Hippocampal formation (tissue), 2 donors: ENCODE results near the gene BOC.

Source experiments
- DNase-seq, 2 donors: peaks; one replicate each; lab custom pipeline; 2025; lab: John Stamatoyannopoulos, UW

The BOC gene

DNA sequence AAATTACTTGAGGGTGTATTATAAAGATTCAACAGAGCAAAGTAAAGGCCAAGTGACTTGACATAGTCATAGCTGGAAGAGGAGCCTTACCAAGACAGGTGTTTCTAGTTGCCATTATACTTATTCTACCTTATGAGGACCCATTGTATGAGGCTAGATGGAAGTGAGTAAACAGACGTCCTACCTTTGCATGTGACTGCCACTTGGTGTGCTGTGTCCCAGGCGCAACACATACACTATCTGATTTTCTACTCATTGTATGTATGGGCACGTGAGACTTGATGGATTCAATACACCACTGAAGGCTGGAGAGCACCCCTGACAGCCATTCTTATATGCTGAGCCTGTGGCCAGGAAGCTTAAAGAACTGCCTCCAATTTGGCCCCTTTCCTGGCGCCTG, 40.5 kb downstream of the BOC start:
- DNase-seq = no peak

DNA sequence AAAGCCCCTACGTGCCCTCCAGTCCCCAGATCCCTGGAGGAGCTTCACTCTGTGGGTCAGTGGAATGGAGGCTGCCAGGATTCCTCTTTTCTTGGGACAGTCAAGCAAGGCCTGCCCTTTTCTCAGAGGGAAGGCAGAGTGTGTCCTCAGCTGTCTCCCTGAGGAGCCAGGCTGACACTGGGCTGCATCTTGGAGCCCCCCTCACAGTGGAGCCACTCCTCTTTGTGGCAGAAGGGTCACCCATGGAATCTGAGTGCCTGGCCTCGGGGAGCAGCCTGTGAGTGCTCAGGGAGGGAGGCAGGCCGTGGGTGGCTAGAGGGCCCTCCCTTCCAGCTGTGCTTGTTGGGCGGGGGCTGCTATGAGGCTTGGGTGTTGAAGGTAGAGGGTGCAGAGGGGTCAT, 41.2 kb downstream of the BOC start:
- DNase-seq = no peak

DNA sequence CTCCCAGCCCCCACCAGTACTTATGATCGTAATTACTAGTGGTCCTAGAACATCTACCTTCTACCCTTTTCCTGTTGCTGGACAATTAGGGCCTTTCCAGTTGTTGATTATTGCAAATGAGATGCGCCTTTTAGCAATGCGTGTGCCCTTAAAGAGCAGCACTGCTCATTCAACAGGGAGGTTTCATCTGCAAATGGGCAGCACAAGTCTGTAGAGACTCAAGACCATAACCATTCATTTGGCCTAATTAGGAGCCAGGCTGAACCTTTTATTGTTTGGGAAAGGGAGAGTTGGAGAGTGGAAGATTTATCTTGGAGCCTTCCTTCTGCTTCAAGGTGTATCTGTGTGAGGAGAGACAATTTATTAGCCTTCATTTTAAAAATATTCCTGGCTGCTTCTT, 42.3 kb downstream of the BOC start:
- no peak for DNase-seq

DNA sequence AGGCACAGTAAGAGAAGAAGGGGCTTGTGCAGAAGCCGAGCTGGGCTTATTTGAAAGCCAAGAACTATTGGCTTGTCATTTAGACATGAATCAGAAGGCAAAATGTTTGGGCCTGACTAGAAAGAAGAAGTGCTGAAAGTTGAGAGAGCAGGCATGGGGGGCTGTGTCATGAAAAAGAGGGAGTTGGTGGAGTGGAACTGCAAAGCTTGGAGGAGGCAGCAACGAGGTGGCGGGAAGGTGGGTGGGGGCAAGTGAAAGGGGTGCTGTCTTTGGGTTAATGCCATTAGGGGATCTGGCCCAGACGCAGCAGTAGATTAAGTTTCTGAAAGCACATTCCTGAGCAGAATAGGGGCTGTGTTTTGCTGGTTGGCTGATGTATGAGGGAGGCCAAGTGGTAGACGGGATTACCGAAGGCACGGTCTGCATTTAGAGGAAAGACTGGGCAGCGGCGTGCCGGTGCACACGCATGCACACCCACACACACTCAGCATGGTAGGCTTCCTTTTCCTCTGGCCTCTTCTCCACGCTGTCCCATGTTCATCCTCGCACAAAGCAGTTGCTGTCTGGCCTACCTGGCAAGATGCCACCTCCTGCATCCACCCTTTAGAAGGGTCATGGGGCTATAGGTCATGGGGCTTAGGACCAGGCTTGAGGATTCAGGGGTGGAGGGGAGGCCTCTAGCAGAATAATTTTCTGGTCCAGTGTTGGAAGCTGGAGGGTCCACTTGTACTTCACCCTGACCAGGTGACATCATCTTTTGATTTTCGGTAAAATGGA, 43.0 kb downstream of the BOC start:
- DNase-seq = no peak

DNA sequence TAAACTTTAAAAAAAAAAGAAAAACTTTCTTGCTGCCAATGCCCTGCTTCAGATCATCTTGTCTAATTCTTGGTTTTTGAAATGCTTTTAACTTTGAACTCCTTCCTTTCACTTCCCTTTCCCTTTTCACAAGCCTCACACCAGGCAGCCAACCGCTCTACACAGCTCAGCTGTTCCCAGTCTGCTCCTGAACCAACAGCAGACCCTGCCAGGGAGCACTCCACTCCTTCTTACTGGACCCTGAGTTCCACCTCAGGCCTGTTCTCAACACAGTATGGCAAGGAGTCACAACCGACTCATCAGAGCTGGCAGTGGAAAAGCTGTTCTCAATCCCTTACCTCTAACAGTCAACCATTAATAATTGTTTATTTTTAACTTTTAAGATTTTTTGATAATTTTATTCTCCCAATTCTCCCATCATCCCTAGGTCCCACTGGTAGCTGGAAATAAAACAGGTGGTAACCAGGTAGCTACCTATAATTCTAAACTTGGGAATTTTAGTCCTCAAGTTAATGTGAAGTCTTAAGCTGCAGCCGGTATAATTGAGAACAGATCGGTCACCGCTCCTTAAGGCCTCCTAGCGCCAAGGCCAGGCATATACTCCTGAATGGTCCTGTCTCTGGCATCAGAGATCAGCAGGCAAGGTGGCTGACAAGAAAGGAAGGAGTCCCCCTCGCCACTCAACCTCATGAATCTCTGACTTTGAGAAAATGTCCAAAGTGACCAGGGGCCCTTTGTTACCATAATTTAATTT, 43.9 kb downstream of the BOC start:
- DNase-seq = peak in 1 of 2 donors; percentile 22

DNA sequence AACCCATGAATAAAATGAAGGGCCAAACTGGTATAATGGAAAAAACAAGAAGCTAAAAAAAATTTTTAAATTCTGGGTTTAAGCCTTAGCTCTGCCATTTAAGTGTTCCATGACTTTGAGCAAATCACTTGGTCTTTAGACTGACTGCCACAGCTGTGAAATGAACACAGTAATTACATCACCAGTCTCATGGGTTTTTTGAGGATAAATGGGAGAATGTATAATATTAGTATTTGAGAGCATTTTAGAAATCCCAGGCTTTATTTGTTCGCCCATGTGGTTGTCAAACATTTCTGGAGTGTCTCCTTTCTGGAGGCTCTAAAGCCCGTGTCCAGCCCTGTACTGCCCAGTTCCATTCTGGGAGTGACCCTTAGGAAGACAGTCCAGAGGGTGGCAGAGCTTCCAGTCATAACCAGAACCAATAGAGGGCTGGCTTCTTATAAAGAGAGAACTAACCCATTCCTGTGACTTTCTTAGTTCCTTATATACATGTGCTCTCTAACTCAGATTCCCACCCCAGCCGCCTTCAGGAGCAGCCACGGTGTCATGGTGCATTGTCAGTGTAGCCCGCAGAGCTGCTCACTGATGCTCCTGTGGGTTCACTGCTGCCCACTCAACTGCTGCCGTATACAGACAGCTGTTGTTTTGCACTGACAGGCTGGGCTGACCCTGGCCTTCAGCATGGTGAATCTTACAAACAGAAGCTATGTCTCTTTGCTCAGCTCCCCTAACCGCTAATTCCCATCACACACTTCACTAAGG, 44.7 kb downstream of the BOC start:
- no peak for DNase-seq

DNA sequence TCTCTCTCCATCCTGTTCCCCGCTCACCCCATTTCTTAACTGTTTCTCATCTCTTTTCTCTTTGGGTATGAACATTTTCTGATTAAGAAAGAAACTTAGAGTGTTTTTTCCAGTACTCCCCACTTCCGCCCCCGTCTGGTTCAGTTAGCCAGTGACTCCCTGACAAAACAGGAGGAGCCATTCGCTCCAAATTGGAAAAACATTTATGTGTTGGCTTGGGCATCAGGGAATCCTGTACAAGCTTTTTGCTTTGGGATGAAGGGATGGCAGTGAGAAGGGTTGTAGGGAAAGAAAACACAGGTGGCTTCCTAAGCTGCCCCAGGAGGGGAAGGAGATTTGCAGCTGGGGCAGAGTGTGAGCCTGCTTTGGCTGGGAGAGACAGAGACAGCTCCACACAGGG, 47.0 kb downstream of the BOC start:
- DNase-seq = no peak

DNA sequence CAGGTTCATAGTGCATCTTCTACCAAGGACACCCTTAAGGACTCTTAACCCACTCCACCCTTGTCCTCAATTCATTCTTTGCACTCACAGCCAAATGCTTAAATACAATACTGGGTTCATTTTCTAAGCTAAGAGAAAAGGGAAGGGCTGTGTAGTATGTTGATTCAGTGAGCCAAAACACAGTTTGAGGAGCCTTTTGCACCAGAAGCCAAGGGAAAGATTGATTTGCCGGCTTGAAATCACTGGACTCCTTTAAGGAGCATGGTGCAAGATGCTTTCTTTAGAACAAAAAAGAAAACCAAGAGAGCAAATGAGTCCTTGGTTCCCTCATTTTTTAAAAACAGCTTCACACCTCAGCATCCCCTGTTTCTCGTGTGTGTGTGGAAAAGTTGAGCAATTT, 47.8 kb downstream of the BOC start:
- DNase-seq = no peak

DNA sequence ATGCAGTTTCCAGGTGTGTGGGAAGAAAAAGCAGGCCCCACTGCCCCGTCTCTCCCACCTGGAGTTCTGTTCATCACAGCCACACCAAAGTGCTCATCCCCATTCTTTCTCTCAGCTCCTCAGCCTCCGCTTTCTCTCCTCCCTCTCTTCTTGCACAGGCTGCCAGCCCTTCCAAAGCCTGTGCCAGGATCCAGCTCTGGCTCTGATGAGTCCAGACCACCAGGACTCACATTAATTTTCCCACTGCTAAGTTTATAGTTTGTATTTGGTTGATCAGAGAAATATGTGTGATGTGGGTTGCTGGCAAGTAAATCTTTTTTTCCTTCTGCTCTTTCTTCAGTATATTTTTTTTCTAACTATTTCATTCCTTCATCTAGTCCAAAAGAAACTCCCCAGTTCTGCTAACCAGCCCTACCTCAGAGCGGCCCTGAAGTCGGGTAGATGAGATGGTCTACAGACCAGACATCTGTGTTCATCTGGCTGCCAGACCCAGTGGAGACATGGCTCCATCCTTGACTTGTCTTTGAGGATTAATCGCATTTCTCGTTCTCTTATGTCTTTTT, 49.8 kb downstream of the BOC start:
- DNase-seq = no peak

DNA sequence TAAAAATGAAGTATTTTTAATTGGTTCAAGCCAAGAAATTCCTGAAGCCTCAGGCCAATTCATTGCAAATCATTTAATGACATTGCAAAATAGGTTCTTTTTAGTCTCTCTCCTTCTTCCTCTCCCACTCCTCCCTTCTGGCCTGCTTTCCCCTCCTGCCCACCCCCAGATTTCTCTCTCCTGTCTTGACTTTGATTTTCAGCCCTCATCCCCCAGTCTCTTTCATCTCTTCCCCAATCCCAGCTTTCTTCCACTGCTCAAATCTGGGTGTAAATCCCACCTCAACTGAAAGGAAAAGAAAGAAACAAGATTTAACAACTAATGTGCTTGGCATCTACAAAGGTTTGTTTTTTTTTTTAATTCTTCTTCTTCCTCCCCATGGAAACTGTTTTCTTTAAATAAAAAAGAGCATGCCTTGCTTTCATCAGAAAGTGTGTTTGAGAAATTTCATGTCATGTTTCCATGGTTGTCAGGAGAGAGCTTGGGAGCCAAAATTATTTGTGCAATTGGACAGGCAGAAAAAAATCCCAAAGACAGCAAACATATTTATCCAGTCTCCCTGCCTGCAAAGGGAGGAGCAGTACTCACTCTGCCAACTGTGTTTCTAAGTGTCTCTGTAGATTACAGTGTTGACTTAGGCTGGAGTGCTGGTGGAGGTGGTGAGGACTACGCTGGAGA, 50.4 kb downstream of the BOC start:
- DNase-seq = no peak

DNA sequence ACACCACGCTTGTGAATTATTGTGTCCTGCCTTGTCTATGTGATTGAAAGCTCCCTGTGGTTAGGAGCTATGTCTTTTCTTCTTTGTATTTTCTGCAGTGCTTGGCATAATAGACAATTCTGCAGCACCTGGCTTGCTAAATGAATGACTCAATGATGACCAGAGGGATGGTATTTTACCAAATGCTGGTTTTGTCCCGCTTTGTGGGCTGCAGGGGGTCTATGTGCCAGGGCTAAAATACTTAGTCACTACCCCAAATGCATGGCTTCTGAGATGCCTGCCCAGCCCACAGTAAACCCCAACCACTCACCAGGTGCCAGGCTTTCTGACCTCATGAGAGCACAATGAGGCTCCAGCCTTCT, 50.9 kb downstream of the BOC start:
- no peak for DNase-seq

DNA sequence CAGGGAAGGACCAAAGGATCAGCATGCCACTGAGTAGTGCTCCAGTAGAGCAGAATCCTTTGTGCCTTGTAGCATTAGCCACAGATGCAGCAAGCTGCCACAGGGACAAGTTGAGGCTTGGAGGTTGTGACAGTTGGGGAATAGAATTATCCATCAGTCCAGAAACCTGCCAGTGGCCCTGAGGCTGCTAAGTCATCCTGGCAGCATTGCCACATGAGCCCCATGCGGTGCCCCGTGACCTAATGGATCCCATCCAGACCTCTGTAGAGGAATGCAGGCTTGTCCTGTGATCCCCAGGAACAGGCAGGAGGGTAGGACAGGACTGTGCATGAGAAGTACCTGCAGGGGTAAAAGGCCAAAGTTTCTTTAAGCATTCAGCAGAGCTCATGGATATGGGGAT, 51.7 kb downstream of the BOC start:
- no peak for DNase-seq

DNA sequence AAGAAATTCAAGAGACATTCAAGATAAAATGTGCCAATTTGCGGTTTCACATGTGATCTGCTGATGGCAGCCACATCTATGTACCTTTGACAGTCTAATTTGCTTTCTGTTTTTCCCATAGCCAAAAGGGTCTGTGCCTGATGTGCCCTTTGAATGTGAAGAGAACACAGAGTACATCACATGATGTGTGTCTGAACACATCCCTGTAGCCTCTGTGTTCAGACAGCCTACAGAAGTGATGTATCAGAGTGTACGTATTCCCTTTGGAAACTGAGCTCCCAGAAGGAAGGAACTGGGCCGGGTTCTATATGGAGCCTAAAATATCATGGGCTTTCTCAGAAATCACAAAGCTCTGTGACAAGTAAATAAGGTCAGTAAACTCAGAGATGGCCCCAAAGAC, 52.4 kb downstream of the BOC start:
- DNase-seq = no peak

DNA sequence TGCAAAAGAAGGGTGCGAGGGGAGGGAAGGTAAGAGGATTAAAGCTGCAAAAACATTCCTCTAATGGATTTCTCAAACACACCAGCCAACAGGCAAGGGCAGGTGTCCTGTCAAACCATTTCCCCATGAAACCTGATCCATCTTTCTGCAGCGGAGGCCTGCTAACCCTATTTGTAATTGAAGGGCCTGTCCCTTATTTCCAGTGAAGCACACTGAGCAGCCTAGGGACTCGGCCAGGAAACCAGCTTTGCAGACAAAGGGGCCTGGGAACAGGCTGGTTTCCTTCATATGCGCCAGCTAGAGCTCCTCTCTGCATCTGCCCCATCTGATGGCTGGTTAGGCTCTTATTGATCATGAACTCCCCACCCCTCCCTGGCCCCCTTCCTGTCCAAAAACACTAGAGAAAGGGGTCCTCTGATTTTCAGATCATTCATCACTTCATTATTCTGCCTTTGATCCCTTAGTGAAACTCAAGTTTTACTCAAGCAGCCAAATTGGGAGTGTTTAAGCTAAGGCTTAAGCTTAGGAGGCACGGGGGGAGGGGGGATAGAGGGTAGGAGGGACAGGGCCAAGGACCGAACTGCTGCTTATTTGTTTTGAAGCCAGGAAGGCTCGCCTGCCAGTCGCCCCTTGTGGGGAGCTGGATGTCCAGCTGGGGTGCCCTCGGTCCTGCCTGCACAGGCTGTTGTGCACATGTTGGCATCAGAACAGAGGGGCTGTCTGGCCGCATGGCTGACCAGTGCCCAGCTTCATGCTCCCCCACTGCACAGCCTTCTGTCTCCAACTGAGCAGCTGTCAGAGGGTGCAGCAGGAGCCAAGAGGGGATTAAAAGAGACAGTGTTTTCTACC, 53.1 kb downstream of the BOC start:
- peak; percentile 23 to 47 for DNase-seq

DNA sequence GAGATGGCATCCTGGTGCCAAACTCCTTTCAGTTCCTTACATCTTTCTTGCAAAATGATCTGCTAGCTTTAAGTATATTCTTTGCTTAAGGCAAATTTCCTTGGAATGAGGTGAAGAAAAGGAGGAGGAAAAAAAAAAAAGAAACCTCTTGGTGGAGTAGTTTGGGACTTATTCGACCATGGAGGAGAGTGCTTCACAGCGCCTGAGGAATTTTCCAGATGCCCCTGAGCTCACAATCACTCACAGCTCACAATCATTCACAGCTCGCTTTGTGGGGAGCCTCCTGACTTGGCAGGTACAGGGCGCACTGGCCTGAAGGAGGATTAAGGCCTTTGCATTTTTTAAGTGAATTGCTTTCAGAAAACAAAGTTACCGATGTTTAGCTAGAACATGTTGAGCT, 53.9 kb downstream of the BOC start:
- no peak for DNase-seq

DNA sequence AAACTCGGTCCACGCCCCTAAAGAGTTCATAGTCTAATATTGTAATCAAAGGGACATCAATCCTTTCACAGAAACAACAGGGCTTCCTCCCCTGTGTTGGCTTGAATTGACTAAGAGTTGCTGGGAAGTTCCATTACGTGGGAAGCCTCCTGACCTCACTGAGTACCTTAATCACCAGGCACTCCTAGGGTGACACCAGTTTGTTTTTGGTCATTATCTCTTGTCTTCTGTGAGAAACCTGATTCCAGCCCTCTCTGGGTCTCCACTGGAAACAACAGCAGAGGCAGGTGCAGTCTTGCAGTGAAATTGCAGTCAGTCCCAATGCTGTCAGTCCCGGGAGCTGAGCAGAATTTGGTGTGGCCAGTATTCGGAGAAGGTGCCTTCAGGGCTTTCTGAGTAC, 55.4 kb downstream of the BOC start:
- DNase-seq = no peak

DNA sequence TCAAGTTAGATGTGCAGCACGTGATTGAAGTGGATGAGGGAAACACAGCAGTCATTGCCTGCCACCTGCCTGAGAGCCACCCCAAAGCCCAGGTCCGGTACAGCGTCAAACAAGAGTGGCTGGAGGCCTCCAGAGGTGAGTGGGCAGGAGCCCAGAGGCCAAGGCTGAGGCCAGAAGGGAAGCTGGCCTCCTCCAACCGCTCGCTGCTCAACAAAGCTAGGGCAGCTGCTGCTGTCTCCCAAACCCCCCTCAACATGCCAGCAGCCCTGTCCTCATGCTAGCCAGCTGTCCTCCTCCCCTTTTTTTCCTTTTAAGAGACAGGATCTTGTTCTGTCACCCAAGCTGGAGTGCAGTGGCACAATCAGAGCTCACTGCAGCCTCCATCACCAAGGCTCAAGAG, 57.0 kb downstream of the BOC start:
- DNase-seq = no peak

DNA sequence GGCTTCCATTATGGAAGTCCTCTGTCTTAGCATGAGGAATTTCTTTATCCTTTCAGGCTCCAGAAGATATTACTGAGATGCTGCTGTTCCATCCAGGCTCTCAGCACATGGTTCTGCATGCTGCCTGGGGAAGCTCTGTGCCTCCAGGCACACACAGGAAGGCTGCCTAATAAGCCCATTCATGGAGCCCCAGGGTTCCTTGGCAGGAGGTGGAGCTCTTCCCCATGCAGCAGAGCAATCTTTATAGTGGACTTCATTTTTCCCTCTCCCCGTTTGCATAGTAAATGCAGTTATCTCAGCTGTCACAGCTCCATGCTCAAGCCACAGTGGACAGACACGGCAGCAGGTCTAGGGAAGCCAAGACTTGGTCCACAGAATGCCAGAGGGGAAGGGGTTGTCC, 57.6 kb downstream of the BOC start:
- DNase-seq = no peak

DNA sequence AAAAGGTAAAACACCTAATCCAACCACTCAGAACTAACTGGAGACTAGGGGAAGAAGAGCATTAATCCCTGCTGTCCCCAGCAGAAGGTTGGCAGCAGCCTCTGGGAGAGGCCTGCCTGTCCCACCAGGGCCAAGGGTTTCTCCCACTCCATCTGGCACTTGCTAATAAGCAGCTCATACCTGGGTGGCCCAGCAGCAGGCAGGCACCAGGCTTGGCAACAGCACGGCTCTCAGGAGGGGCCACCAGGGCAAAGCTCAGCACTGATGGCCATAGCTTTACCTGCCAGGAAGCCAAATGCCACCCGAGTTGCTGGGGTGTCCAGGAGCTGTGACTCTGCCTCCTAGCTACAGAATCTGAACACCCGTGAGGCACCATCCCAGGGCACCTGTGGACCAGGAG, 58.3 kb downstream of the BOC start:
- DNase-seq = no peak

DNA sequence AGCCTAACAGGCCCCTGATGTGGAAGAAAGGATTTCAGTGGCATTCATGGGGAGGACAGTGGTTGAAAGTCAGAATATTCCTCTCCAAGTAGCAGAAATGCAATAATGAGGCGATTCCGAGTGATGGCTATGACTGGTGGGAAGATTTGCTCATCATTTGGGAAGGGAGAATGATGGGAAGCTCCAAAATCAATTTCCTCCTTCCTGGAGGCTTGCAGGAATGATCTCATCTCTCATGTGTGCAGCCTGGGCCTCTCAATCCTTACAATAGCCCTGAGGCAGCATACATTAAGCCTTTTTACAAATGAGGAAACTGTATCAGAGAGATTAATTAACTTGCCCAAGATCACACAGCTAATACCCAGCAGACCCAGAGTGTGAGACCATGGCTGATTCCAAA, 58.7 kb downstream of the BOC start:
- no peak for DNase-seq

DNA sequence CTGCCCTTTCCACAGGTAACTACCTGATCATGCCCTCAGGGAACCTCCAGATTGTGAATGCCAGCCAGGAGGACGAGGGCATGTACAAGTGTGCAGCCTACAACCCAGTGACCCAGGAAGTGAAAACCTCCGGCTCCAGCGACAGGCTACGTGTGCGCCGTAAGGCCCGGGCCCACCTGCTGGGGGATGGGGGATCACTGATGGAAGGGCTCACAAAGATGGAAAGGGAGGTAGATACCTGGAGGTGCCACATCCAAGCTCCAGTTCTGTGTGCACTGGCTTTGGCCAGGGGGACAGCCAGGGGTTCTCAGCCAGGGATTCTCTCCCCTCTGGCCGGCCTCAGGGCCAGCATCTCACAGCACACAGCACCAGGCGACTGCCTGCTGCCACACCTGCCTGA, 59.4 kb downstream of the BOC start:
- no peak for DNase-seq
